Stimulated activated naive CD8-positive, alpha-beta T cell treated with anti-CD3 and anti-CD28 coated beads, Interleukin-15, Interleukin-2, amounts not matched to agents 100 ng/mL and 50 ng/mL, for 24 hours (primary cell): ENCODE results near the gene TAS1R3.

Experiments
- H3K27ac Mint-ChIP-seq: one replicate; pipeline ENCODE4 v1.8.0; 2021; ENCODE audit warnings: mild to moderate bottlenecking, mixed read lengths
- H3K27me3 Mint-ChIP-seq: one replicate; pipeline ENCODE4 v1.8.0; 2021; ENCODE audit warnings: mixed read lengths
- H3K36me3 Mint-ChIP-seq: one replicate; pipeline ENCODE4 v1.8.0; 2021; ENCODE audit warnings: low read depth, mixed read lengths
- H3K4me1 Mint-ChIP-seq: one replicate; pipeline ENCODE4 v1.8.0; 2021; ENCODE audit warnings: low read depth, mixed read lengths
- H3K4me3 Mint-ChIP-seq: one replicate; pipeline ENCODE4 v1.8.0; 2021; ENCODE audit warnings: mild to moderate bottlenecking, mixed read lengths
- H3K9me3 Mint-ChIP-seq: one replicate; pipeline ENCODE4 v1.8.0; 2021; ENCODE audit warnings: mixed read lengths

TAS1R3 gene

DNA sequence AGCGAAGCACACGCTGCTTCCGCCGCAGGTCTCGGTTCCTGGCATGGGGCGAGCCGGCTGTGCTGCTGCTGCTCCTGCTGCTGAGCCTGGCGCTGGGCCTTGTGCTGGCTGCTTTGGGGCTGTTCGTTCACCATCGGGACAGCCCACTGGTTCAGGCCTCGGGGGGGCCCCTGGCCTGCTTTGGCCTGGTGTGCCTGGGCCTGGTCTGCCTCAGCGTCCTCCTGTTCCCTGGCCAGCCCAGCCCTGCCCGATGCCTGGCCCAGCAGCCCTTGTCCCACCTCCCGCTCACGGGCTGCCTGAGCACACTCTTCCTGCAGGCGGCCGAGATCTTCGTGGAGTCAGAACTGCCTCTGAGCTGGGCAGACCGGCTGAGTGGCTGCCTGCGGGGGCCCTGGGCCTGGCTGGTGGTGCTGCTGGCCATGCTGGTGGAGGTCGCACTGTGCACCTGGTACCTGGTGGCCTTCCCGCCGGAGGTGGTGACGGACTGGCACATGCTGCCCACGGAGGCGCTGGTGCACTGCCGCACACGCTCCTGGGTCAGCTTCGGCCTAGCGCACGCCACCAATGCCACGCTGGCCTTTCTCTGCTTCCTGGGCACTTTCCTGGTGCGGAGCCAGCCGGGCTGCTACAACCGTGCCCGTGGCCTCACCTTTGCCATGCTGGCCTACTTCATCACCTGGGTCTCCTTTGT lies 2.6 kb downstream of the TAS1R3 start:
- Mint-ChIP-seq H3K4me3 (no peak overlapping the region), H3K4me1 (peaks cover 3% of the 10 kb centered on the region), H3K27ac (no peak overlapping the region), H3K9me3 (peaks cover 3% of the 10 kb centered on the region), H3K27me3 (no peaks in the 10 kb centered on the region), H3K36me3 (peaks cover under 1% of the 10 kb centered on the region)

GRCh38 chr1:1334835-1335234 lies 3.8 kb downstream of the TAS1R3 start:
- no peak overlapping the region for H3K27ac Mint-ChIP-seq
- no peak overlapping the region for H3K4me3 Mint-ChIP-seq
- H3K27me3 Mint-ChIP-seq, result no peaks in the 10 kb centered on the region
- H3K36me3 Mint-ChIP-seq, result peaks cover 6% of the 10 kb centered on the region
- H3K9me3 Mint-ChIP-seq, result peaks cover 1% of the 10 kb centered on the region
- H3K4me1 Mint-ChIP-seq, result peaks cover 1% of the 10 kb centered on the region

DNA sequence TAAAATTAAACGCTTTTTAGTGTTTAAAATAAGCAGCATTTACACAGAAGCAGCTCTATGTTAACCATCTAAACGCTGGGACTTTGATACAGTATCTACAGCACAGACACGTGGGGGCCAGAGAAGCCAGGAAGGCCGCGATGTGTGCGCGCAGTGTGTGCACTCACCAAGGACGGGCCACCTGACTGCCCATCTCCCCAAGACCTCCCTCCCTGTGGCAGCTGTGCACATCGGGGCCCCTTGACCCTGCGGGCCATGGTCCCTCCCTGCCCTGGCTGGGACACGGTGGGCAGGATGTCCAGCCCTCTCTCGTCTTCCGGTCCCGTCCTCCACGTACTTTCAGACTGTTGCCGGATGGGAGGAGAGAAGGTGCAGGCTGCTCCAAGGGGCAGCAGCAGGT lies 4.2 kb downstream of the TAS1R3 start:
- H3K27ac Mint-ChIP-seq, result no peak overlapping the region
- H3K27me3 Mint-ChIP-seq, result no peaks in the 10 kb centered on the region
- no peaks in the 10 kb centered on the region for H3K9me3 Mint-ChIP-seq
- H3K4me1 Mint-ChIP-seq, result no peaks in the 10 kb centered on the region
- no peak overlapping the region for H3K4me3 Mint-ChIP-seq
- peaks cover 6% of the 10 kb centered on the region for H3K36me3 Mint-ChIP-seq

DNA sequence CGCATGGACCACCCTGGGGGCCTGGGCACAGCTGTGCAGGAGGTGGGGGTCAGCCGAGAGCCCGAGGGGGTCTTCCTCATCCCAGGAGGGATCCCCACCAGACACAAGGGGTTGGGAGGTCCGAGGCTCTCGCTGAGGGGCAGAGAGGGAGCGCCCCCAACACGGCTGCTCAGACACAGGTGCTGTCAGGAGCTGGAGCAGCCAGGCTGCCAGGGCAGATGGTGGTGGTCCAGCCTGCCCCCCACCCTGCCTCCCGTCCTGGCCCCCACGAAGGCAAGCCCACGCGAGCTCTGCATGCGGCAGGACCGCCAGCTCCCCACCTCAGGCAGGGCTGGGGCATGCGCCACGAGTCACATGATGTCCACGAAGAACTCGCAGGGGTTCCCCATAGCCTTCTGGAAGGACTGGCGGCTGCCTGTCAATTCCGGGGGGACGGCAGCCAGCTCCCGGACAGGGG lies 4.7 kb downstream of the TAS1R3 start:
- Mint-ChIP-seq H3K27ac (no peak overlapping the region), H3K27me3 (no peaks in the 10 kb centered on the region), H3K36me3 (peaks cover 11% of the 10 kb centered on the region), H3K9me3 (no peaks in the 10 kb centered on the region), H3K4me3 (no peak overlapping the region), H3K4me1 (no peaks in the 10 kb centered on the region)

DNA sequence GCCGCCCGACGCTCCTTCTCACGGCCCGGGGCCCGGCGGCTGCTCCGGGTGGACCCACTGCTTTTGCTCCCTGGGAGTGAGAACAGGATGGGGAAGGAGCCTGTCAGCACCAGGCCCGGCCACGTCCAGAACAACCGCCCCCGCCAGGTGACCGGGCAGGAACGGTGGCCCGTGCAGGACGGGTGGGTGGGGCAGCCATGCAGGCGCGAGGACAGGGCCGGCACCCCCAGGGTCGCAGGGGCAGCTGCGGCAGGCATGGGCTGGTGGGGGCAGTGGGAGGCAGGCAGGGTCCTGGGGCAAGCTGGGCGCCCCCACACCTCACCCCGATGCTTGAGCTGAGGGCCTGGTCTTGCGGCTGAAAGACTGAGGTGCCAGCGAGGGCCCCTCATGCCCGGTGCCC lies 5.4 kb downstream of the TAS1R3 start:
- H3K36me3 Mint-ChIP-seq, result peaks cover 17% of the 10 kb centered on the region
- H3K27me3 Mint-ChIP-seq, result no peaks in the 10 kb centered on the region
- no peak overlapping the region for H3K27ac Mint-ChIP-seq
- no peaks in the 10 kb centered on the region for H3K9me3 Mint-ChIP-seq
- H3K4me1 Mint-ChIP-seq, result no peaks in the 10 kb centered on the region
- no peak overlapping the region for H3K4me3 Mint-ChIP-seq

GRCh38 chr1:1336931-1337792 lies 6.1 kb downstream of the TAS1R3 start:
- Mint-ChIP-seq H3K9me3 (no peaks in the 10 kb centered on the region), H3K4me1 (no peaks in the 10 kb centered on the region), H3K27ac (no peak overlapping the region), H3K36me3 (peaks cover 20% of the 10 kb centered on the region), H3K4me3 (no peak overlapping the region), H3K27me3 (no peaks in the 10 kb centered on the region)

DNA sequence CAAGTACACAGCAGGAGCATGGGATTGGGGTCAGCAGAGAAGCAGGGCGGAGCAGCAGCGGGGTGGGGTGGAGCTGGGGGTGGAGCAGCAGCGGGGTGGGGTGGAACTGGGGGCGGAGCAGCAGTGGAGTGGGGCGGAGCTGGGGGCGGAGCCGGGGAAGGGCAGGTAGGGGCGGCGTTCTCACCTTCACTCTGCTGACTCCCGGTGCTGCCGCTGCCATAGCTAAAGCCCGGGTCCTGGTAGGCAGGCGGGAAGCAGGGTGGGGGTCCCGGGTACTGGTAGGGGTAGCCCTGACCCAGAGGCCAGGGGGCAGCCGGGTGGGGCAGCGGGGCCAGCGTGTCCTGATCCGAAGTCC lies 6.7 kb downstream of the TAS1R3 start:
- peaks cover 20% of the 10 kb centered on the region for H3K36me3 Mint-ChIP-seq
- H3K27me3 Mint-ChIP-seq, result no peaks in the 10 kb centered on the region
- H3K4me1 Mint-ChIP-seq, result no peaks in the 10 kb centered on the region
- no peak overlapping the region for H3K4me3 Mint-ChIP-seq
- no peak overlapping the region for H3K27ac Mint-ChIP-seq
- no peaks in the 10 kb centered on the region for H3K9me3 Mint-ChIP-seq

- Mint-ChIP-seq H3K27ac (no peak overlapping the region), H3K4me3 (no peak overlapping the region), H3K27me3 (no peaks in the 10 kb centered on the region), H3K4me1 (no peaks in the 10 kb centered on the region), H3K9me3 (no peaks in the 10 kb centered on the region), H3K36me3 (peaks cover 20% of the 10 kb centered on the region)
Measured at GRCh38 chr1:1338278-1338677, 7.2 kb downstream of the TAS1R3 start.

DNA sequence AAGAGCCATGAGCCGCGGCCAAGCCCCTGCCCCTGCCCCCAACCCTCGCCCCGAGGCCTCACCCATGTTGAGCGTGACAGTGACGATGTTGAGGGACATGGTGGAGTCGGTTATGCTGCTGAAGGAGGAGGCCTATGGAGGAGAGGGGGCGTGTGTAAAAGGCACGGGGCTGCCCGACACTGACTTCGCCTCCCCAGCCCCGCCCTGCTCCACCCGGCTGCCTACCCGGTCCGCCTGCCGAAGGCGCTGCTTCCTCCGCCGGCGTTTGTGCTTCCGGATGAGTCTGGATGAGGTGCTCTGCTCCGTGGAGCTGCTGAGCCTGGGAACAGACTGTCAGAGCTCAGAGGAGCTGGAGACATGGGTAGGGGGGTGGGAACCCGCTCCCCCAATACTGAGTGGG lies 9.1 kb downstream of the TAS1R3 start:
- H3K4me3 Mint-ChIP-seq, result no peak overlapping the region
- H3K27me3 Mint-ChIP-seq, result no peaks in the 10 kb centered on the region
- no peaks in the 10 kb centered on the region for H3K9me3 Mint-ChIP-seq
- no peak overlapping the region for H3K27ac Mint-ChIP-seq
- peaks cover 5% of the 10 kb centered on the region for H3K4me1 Mint-ChIP-seq
- peaks cover 20% of the 10 kb centered on the region for H3K36me3 Mint-ChIP-seq

DNA sequence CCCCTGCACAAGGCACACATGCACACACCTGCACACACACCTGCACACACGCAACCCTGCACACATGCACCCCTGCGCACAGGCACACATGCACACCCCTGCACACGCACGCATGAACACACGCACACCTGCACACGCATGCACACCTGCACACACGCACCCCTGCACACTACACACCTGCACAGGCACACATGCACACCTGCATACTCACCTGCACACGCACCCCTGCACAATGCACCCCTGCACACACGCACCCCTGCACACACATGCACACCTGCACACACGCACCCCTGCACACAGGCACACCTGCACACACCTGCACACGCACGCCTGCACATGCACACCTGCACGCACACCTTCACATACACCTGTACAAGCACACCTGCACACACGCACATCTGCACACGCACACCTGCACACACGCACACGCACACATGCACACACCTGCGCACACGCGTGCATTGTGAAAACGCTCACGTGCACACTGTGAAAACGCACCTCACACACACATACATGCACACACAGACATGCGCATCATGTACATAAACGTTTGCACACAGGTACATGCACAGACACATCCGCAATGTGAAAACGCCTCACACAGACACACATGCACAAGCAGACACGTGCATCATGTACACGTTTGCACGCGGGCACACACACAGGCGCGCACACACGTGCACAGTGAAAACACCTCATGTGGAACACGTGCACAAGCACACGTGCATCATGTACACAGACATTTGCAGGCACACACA lies 9.9 kb downstream of the TAS1R3 start:
- Mint-ChIP-seq H3K27me3 (no peaks in the 10 kb centered on the region), H3K4me1 (peaks cover 7% of the 10 kb centered on the region), H3K9me3 (no peaks in the 10 kb centered on the region), H3K27ac (no peak overlapping the region), H3K36me3 (peaks cover 20% of the 10 kb centered on the region), H3K4me3 (no peak overlapping the region)

GRCh38 chr1:1341549-1342021 lies 10.5 kb downstream of the TAS1R3 start:
- peaks cover 20% of the 10 kb centered on the region for H3K36me3 Mint-ChIP-seq
- no peaks in the 10 kb centered on the region for H3K27me3 Mint-ChIP-seq
- no peaks in the 10 kb centered on the region for H3K9me3 Mint-ChIP-seq
- H3K4me3 Mint-ChIP-seq, result no peak overlapping the region
- peaks cover 11% of the 10 kb centered on the region for H3K4me1 Mint-ChIP-seq
- no peak overlapping the region for H3K27ac Mint-ChIP-seq

DNA sequence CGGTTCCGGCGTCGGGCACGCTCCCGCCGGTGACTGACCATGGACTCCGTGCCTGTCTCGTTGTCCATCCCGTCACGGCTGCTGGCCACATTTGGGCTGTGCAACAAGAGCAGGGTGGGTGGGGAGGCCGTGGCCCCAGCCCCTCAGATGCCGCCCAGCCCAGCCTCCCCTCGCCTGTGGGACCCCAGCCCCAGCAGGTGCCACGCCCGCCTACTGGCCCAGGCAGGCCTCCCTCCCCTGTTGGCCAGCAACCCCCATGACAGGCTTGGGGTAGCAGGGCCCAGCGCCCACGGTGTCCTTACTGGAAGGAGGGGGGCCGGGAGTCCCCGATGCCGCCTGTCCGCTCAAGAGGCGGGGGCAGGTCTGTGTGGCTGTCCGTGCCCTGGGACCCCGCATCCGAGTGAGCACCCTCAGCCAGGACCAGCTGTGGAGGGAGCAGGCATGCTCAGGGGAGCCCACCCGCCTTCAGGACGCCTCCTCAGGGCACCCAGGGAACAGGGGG lies 11.0 kb downstream of the TAS1R3 start:
- peaks cover 16% of the 10 kb centered on the region for H3K4me1 Mint-ChIP-seq
- no peak overlapping the region for H3K4me3 Mint-ChIP-seq
- no peaks in the 10 kb centered on the region for H3K27me3 Mint-ChIP-seq
- H3K27ac Mint-ChIP-seq, result no peak overlapping the region
- peaks cover 20% of the 10 kb centered on the region for H3K36me3 Mint-ChIP-seq
- H3K9me3 Mint-ChIP-seq, result no peaks in the 10 kb centered on the region

GRCh38 chr1:1342584-1343115 lies 11.6 kb downstream of the TAS1R3 start:
- H3K27ac Mint-ChIP-seq, result no peak overlapping the region
- no peak overlapping the region for H3K4me3 Mint-ChIP-seq
- no peaks in the 10 kb centered on the region for H3K27me3 Mint-ChIP-seq

DNA sequence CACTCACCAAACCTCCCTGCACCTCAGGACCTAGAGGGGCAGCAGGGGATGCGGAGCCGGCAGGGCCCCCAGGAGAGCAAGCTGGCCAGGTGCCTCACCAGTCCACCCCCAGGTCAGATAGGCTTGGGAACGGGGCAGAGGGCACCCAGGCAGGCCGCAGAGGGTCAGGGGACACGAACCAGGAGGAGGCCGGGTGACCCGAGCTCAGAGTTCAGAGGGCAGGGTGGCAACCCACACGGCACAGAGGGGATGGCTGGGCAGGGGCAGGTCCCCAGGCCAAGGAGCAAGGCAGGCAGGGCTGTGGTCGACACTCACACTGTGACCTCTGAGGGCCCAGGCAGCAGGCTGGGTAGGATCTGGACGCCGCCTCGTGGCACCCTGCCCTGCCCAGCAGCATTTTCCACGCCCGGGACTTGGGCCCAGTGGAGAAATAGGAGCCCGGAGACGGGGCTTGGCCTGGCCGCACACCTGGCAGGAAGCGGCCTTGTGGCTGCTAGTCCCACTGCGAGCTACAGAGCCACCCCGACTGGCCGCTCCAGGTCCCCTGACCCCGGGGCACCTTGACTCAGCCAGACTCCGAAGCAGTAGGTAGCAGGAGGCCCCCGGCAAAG lies 12.8 kb downstream of the TAS1R3 start:
- Mint-ChIP-seq H3K27me3 (no peaks in the 10 kb centered on the region), H3K36me3 (peaks cover 17% of the 10 kb centered on the region), H3K4me1 (peaks cover 28% of the 10 kb centered on the region), H3K4me3 (no peak overlapping the region), H3K27ac (no peak overlapping the region), H3K9me3 (no peaks in the 10 kb centered on the region)

More at GRCh38 chr1:1342584-1343115, 11.6 kb downstream of the TAS1R3 start:
- H3K4me1 Mint-ChIP-seq, result peaks cover 21% of the 10 kb centered on the region
- H3K36me3 Mint-ChIP-seq, result peaks cover 20% of the 10 kb centered on the region
- H3K9me3 Mint-ChIP-seq, result no peaks in the 10 kb centered on the region
